HG02763 (cell line): ENCODE results near the gene SUMO4.

Experiments
- ATAC-seq: cut with Tn5 transposase; IDR thresholded peaks from one replicate; pipeline ENCODE4 v1.9.1; 2021; ENCODE audit warnings: mild to moderate bottlenecking, moderate library complexity; ENCODE audit not compliant: unreplicated experiment

The SUMO4 gene

GRCh38 chr6:149400050-149400449, at the start of gene SUMO4:
Gene SUMO4, plus strand, starts transcription at chr6:149400262. Its CDS starts 130 bp downstream, at chr6:149400392.
- no peak for ATAC-seq

- ATAC-seq, result no peak
These were observed 46.1 kb upstream of the SUMO4 start for GRCh38 chr6:149354009-149354408.

GRCh38 chr6:149356081-149356750, 43.8 kb upstream of the SUMO4 start:
- no peak for ATAC-seq

- ATAC-seq, result no peak
These were observed 42.1 kb upstream of the SUMO4 start for GRCh38 chr6:149357726-149358538.

GRCh38 chr6:149359440-149359839, 40.6 kb upstream of the SUMO4 start:
- no peak for ATAC-seq

- ATAC-seq, result no peak
These were observed 39.5 kb upstream of the SUMO4 start for GRCh38 chr6:149360536-149360935.

GRCh38 chr6:149362289-149362688, 37.8 kb upstream of the SUMO4 start:
- no peak for ATAC-seq

- no peak for ATAC-seq
These were observed 36.9 kb upstream of the SUMO4 start for GRCh38 chr6:149363154-149363553.

GRCh38 chr6:149364557-149364956, 35.5 kb upstream of the SUMO4 start:
- ATAC-seq, result no peak

GRCh38 chr6:149365197-149365596, 34.9 kb upstream of the SUMO4 start:
- ATAC-seq, result no peak

GRCh38 chr6:149366267-149366921, 33.7 kb upstream of the SUMO4 start:
- no peak for ATAC-seq

- ATAC-seq, result no peak
These were observed 32.0 kb upstream of the SUMO4 start for GRCh38 chr6:149368065-149368464.

- ATAC-seq, result no peak
These were observed 28.9 kb upstream of the SUMO4 start for GRCh38 chr6:149371154-149371553.

- ATAC-seq, result no peak
These were observed 28.0 kb upstream of the SUMO4 start for GRCh38 chr6:149372062-149372461.

GRCh38 chr6:149373511-149373910, 26.6 kb upstream of the SUMO4 start:
- no peak for ATAC-seq

- no peak for ATAC-seq
These were observed 20.1 kb upstream of the SUMO4 start for GRCh38 chr6:149379977-149380376.

GRCh38 chr6:149380523-149380922, 19.5 kb upstream of the SUMO4 start:
- no peak for ATAC-seq

- no peak for ATAC-seq
These were observed 16.7 kb upstream of the SUMO4 start for GRCh38 chr6:149383371-149383770.

- no peak for ATAC-seq
These were observed 15.6 kb upstream of the SUMO4 start for GRCh38 chr6:149384464-149384863.

GRCh38 chr6:149385998-149386646, 13.9 kb upstream of the SUMO4 start:
- no peak for ATAC-seq

- ATAC-seq, result no peak
These were observed 12.1 kb upstream of the SUMO4 start for GRCh38 chr6:149387779-149388512.
